ENCODE measurements around the gene CERS1.
A peak's percentile ranks its signal among the peaks of the same experiment; 100 is the strongest.
"Not testable (repeated sequence)": the region's sequence is repeated elsewhere in the genome, so short reads cannot be mapped to it uniquely, and the experiment has no call there.

The CERS1 gene

GRCh38 chr19:18917593-18917992 lies 21.6 kb upstream of the CERS1 start:
- DNase-seq, result not testable (repeated sequence)

- no peak for DNase-seq
Observed at GRCh38 chr19:18915639-18916038, 19.7 kb upstream of the CERS1 start.

GRCh38 chr19:18913466-18913865 lies 17.5 kb upstream of the CERS1 start:
- DNase-seq, result no peak

GRCh38 chr19:18912933-18913332 lies 17.0 kb upstream of the CERS1 start:
- no peak for DNase-seq

- DNase-seq, result no peak
Observed at GRCh38 chr19:18910801-18911436, 15.0 kb upstream of the CERS1 start.

- no peak for DNase-seq
Observed at GRCh38 chr19:18910010-18910409, 14.1 kb upstream of the CERS1 start.

GRCh38 chr19:18908917-18909619 lies 13.1 kb upstream of the CERS1 start:
- peak; percentile 38 for DNase-seq

GRCh38 chr19:18906605-18907519 lies 10.9 kb upstream of the CERS1 start:
- DNase-seq, result peak; percentile 51

- peak; percentile 43 for DNase-seq
Observed at GRCh38 chr19:18905513-18906236, 9.7 kb upstream of the CERS1 start.

GRCh38 chr19:18905058-18905456 lies 9.1 kb upstream of the CERS1 start:
- DNase-seq, result peak; percentile 47

GRCh38 chr19:18904334-18905057 lies 8.5 kb upstream of the CERS1 start:
- peak; percentile 52 for DNase-seq

GRCh38 chr19:18903156-18904037 lies 7.4 kb upstream of the CERS1 start:
- DNase-seq, result no peak

- DNase-seq, result not testable (repeated sequence)
Observed at GRCh38 chr19:18902519-18902918, 6.6 kb upstream of the CERS1 start.

- DNase-seq, result no peak
Observed at GRCh38 chr19:18901491-18901890, 5.5 kb upstream of the CERS1 start.

GRCh38 chr19:18900700-18901481 lies 4.9 kb upstream of the CERS1 start:
- DNase-seq, result no peak

GRCh38 chr19:18899624-18900560 lies 3.9 kb upstream of the CERS1 start:
- DNase-seq, result no peak

- no peak for DNase-seq
Observed at GRCh38 chr19:18898607-18899408, 2.9 kb upstream of the CERS1 start.

GRCh38 chr19:18898081-18898606 lies 2.2 kb upstream of the CERS1 start:
- DNase-seq, result no peak
